Measurements from ENCODE around the gene TM2D1. TPM values are rescaled to one million over a fixed set of nuclear protein-coding genes. Genes with fewer than 3 reads are reported as not detected.

The TM2D1 gene
- total RNA-seq (2021; ENCODE audit: unreplicated experiment) (22.7 TPM), Bru-seq, nascent RNA (percentile 85 among the genes with signal in this experiment), BruChase-seq, experiment 1, labeled RNA remaining after a 6-hour chase (percentile 79 among the genes with signal in this experiment), BruChase-seq, experiment 2, labeled RNA remaining after a 2-hour chase (percentile 87 among the genes with signal in this experiment)
- polyA plus RNA-seq (2012): 18.2 and 19.9 TPM in 2 replicates
- long read RNA-seq, transcript TM2D1-201 (7 exons, 1,250 nt): major isoform, 18 of 42 reads
- long read RNA-seq, partial matches to known transcripts: 7 of 42 reads
- long read RNA-seq, other reads (novel, unspliced or antisense): 14 of 42 reads

GRCh38 chr1:61724813-61725694 is at the start of gene TM2D1:
Gene TM2D1 (minus strand): TSS chr1:61725141. CDS start chr1:61725120, 21 bp downstream.
- no peaks in the 10 kb centered on the region for H3K9me2 ChIP-seq (ENCODE audit: insufficient read depth)
- ChIA-PET CTCF (no interaction called here), RAD21 (ENCODE audit: low non-redundant PET in 1 of 2, low total read pairs in 2 of 2, uncharacterized antibody in 2 of 2, unreplicated experiment in 2 of 2) (interaction anchor here in 1 of 2 experiments (0.5 kb wide), 1 partner anchor 117 kb away, joined by 3 read pairs; no protein-coding TSS in a partner anchor), POLR2A (no interaction called here)
- peak within 1 kb of the TSS; percentile 73 to 92 for H3K4me3 ChIP-seq (replicated peaks in 1 of 2; ENCODE audit: low read depth in 1 of 2, low read length in 2 of 2)
- peaks cover 8 to 32% of the 10 kb centered on the region in 2 experiments for H3K4me1 ChIP-seq (ENCODE audit: control insufficient read depth in 1 of 2, insufficient read depth in 2 of 2, low read length in 2 of 2)
- no peaks in the 10 kb centered on the region for H3K27me3 ChIP-seq (ENCODE audit: insufficient read depth, low read length)
- intact Hi-C loops (cut with micrococcal nuclease): no loop called here
- no peaks in the 10 kb centered on the region for H3K9me3 ChIP-seq (ENCODE audit: control insufficient read depth in 1 of 2, insufficient read depth in 1 of 2, low read depth in 1 of 2, low read length in 2 of 2)
- ATAC-seq (peak; percentile 93), DNase-seq (ENCODE audit: low read depth, low spot score) (peak; percentile 86)
- peak within 1 kb of the TSS; percentile 72 for H3K4me2 ChIP-seq (ENCODE audit: low read length)
- 0 out of 4 replicates have a peak, but pooled peaks cover 0 to 3% of the 10 kb centered on the region in 2 experiments for H3K36me3 ChIP-seq (ENCODE audit: control insufficient read depth in 1 of 2, insufficient read depth in 2 of 2, low read length in 2 of 2)
- H4K20me1 ChIP-seq (ENCODE audit: insufficient read depth): no peaks in the 10 kb centered on the region
- H3K9ac ChIP-seq (ENCODE audit: low read length): peak within 1 kb of the TSS; percentile 94
- H3K27ac ChIP-seq (ENCODE audit: low read depth, low read length): peak within 1 kb of the TSS; percentile 76
- H3K79me2 ChIP-seq (ENCODE audit: insufficient read depth, low read length): peaks cover 47% of the 10 kb centered on the region
- BruUV-seq (replicated peaks): TSS peak; percentile 96
- H2AFZ ChIP-seq (ENCODE audit: low read depth, low read length, poor library complexity, severe bottlenecking): peak within 1 kb of the TSS; percentile 83
- TF ChIP-seq SP1 (IDR thresholded peaks at IDR 0.05; ENCODE audit: low read depth) (peak; percentile 94), ZBTB33 (IDR thresholded peaks at IDR 0.05; ENCODE audit: extremely low read depth, insufficient replicate concordance, low read length) (peak; percentile 66), ZFX (IDR thresholded peaks at IDR 0.05) (peak; percentile 28; the same call in 1 of the 2 replicates), FOSL1 (IDR thresholded peaks at IDR 0.05; ENCODE audit: low read depth) (no peak; the same call in 1 of the 2 replicates), YY1 (IDR thresholded peaks at IDR 0.05; ENCODE audit: extremely low read depth, insufficient replicate concordance, low read depth, low read length) (peak; percentile 99), EZH2 (IDR thresholded peaks at IDR 0.05) (no peak), CTCF (IDR thresholded peaks at IDR 0.05 in 2 of 3, conservative IDR thresholded peaks at IDR 0.05 in 1 of 3; ENCODE audit: borderline replicate concordance in 1 of 3, insufficient read depth in 1 of 3, low read depth in 2 of 3, low read length in 2 of 3) (no peak), POLR2A (IDR thresholded peaks at IDR 0.05; ENCODE audit: borderline replicate concordance, extremely low read depth, insufficient read depth, insufficient read length) (peak; percentile 89), CBX3 (IDR thresholded peaks at IDR 0.05; ENCODE audit: low read depth) (peak; percentile 94), ZNF274 (IDR thresholded peaks at IDR 0.05; ENCODE audit: low read depth, low read length) (no peak), EZH2phosphoT487 (IDR thresholded peaks at IDR 0.05; ENCODE audit: borderline replicate concordance) (no peak), POLR2AphosphoS5 (IDR thresholded peaks at IDR 0.05; ENCODE audit: low read depth, low read length) (peak; percentile 98), REST (IDR thresholded peaks at IDR 0.05; ENCODE audit: low read depth) (no peak), ELF1 (IDR thresholded peaks at IDR 0.05; ENCODE audit: borderline replicate concordance, low read depth) (peak; percentile 92), MAX (IDR thresholded peaks at IDR 0.05) (peak; percentile 95)

Measured in HCT116 (cell line).